G401 (cell line): ENCODE measurements around the gene PSG6. TPM values are rescaled to one million over a fixed set of nuclear protein-coding genes. Genes with fewer than 3 reads are reported as not detected.
"Not testable (repeated sequence)": the region's sequence is repeated elsewhere in the genome, so short reads cannot be mapped to it uniquely, and the experiment has no call there.

Experiments
- DNase-seq: peaks from one replicate; pipeline ENCODE4 v3.0.0-alpha.2; 2015; ENCODE audit warnings: low spot score
- in situ Hi-C: cut with HindIII; loops from 2 replicates; pipeline ENCODE4 v1.10.0; 2016; ENCODE audit warnings: low sequenced_read_pairs, mixed read lengths
- total RNA-seq: library from RNA; depleted of rRNA; stranded (reverse); fragments of >200 nt; shearing (Covaris generic); gene quantifications from 2 replicates; pipeline ENCODE4 v1.2.3, GENCODE V29; 2014; rRNA removed

Gene PSG6
- total RNA-seq, 1 experiment from 2014 or later, result 6.1 TPM

GRCh38 chr19:42872608-42873007, 45.1 kb downstream of the PSG6 start:
- DNase-seq, result no peak
- in situ Hi-C loops, result no loop called here

GRCh38 chr19:42857544-42857867, 60.2 kb downstream of the PSG6 start:
- in situ Hi-C loops, result no loop called here
- no peak for DNase-seq

DNA sequence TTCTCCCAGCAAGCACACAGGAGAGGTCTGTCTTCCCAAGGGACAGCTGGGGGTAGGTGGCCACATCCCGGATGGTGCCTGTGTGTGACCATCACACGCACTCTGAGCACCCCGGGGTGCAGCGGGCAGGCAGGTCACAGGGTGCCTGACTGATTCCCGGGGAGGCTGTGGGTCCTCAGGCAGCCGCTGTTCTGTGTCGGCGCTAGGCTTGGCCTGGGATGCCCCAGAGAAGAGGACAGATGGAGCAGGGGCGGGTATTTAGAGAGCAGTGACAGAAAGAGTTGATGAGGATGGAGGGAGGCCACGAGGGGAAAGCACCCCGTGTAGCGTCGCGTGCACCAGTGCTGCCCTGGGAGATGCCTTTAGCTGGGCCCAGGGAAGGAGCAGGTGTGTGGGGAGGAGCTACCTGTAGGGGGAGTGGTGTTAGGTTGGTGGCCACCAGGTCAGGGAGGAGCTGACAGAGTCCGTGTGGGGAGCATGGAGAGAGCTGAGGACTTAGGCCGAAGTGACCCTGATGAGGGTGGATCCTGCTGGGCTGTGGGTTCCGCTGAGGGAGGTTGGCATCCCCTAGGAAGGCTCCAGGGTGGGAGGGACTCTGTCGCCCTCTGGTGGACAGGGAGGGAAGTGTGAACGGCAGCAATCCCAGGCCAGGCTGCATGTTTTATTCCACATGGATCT, 60.7 kb downstream of the PSG6 start:
- DNase-seq, in situ Hi-C loops: not testable (repeated sequence)

GRCh38 chr19:42854745-42855144, 62.9 kb downstream of the PSG6 start:
- in situ Hi-C loops, DNase-seq: not testable (repeated sequence)

DNA sequence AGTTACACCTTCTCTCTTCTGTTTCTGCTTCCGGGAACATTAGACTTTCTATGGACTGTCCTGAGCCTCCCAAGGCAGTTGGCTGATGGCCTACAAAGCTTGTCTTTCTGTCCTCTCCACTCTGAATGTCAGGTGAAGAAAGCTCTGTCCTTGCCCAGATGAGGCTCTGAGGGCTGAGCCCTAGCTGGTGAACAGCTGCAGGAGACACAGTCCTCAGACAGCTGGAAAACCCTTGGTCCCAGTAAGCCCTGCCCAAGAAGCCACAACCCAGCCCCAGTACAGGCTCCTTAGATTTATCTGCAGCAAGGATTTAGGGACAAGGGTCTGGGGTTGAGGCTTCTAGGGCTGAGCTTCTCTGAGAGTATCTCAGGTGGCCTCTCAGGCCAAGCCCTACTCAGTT, 64.5 kb downstream of the PSG6 start:
- DNase-seq, in situ Hi-C loops: not testable (repeated sequence)

GRCh38 chr19:42852821-42853220, 64.9 kb downstream of the PSG6 start:
- DNase-seq, in situ Hi-C loops: not testable (repeated sequence)

Other genes with a start within 250 kb of the PSG6 start
- gene PSG3, start 177.4 kb downstream of the PSG6 start, total RNA-seq, result 64.4 and 66.1 TPM in 2 replicates
- 128 and 149 TPM in 2 replicates for gene PSG8, start 152.2 kb downstream of the PSG6 start, total RNA-seq
- 15.0 and 27.1 TPM in 2 replicates for gene PSG1, start 38.2 kb downstream of the PSG6 start, total RNA-seq
- gene PSG7, start 19.3 kb upstream of the PSG6 start, total RNA-seq, result 31.0 and 50.0 TPM in 2 replicates
- gene PSG11, start 108.6 kb upstream of the PSG6 start, total RNA-seq, result 43.9 and 51.9 TPM in 2 replicates
- 6.0 and 8.0 TPM in 2 replicates for gene PSG2, start 164.8 kb upstream of the PSG6 start, total RNA-seq